ENCODE data around the gene ELF3.
"Not testable (repeated sequence)": the region's sequence is repeated elsewhere in the genome, so short reads cannot be mapped to it uniquely, and the experiment has no call there.

ELF3 gene

DNA sequence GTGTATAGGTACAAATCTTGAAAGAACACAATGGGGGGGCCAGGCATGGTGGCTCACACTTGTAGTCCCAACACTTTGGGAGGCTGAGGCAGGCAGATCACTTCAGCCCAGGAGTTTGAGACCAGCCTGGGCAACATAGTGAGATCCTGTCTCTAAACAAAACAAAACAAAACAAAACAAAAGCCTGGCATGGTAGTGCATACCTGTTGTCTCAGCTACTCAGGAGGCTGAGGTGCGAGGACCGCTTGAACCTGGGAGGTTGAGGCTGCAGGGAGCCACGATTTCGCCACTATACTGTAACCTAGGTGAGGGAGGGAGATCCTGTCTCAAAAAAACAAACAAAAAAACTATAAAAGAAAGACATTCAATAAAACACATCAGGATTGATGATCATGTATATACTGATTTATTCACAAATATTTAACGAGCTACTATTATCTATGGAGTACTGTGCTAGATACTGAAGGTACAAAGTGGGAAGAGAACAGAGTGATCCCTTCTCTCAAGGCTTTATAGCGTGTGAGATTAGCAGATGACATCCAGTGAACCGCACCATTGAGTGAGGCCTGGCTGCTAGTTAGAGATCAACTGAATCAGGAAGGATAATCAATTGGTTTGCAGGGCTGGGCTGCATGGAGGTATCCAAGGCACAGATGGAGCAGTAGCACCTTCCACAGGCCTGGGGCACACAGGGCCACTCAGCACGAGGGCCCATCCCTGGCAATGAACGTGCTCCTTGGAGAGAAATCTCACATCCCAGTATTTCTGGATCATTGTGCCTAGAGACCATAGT, 26.4 kb downstream of the ELF3 start:
- DNase-seq: no peak

DNA sequence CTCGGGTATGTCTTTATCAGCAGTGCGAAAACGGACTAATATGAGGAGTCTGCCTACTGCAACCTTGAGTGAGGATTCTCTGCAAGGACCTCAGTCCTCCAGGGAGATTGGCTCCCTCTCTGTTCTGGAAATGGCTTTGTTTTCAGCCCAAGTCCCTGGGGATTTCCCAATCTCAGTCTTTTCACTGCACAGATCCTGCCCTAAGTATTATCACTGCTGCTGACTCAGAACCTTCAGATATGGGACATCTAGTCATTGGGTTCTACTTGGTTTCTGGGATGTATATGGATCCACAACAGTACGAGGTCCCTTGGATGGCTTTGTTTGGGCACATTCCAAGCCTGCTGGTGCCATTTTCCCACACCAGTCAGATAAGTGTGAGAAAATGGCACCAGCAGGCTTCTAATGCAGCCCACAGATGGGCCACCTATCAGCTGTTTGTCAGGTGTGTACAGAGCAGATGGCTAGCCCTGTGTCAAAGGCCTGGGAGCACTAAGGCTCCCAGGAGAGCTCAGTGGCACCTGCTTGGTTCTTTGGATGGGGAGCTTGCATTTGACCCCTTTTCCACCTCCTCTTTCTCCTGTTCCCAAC, 27.4 kb downstream of the ELF3 start:
- no peak for DNase-seq

DNA sequence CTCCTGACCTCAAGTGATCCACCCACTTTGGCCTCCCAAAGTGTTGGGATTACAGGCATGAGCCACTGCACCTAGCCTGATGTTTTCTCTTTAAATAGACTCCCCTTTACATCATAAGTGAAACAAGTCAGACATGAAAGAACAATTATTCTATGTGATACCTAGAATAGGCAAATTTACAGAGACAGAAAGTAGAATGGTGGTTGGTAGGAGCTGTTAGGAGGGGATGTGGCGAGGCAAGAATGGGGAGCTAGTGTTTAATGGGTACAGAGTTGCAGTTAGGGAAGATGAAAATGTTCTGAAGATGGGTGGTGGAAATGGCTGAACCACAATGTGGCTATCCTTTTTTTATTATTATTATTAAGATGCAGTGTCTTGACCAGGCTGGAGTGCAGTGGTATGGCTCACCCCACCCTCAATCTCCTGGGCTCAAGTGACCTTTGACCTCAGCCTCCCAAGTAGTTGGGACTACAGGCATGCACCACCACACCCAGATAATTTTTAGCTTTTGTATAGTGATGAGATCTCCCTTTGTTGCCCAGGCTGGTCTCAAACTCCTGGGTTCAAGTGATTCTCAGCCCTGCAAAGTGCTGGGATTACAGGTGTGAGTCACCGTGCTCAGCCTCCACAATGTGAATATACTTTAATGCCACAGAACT, 28.4 kb downstream of the ELF3 start:
- DNase-seq: no peak

DNA sequence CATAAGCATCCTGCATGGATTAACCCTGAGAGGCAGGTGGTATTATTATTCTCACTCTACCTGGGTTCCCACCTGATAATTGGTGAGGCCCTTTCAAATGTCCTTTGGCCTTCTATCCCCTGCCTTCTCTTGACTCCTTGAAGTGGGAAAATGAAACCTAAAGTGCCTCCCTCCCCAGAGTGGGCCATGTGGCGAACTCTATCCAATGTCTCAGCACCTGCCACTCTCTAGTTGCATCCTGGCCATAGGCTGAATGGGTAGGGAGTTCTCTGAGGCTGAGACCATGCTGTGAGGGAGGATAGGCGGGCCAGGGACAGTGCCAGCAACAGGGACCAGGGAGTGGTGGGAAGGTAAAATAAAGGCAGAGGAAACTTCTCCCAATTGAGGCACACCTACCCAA, 35.3 kb downstream of the ELF3 start:
- no peak for DNase-seq

DNA sequence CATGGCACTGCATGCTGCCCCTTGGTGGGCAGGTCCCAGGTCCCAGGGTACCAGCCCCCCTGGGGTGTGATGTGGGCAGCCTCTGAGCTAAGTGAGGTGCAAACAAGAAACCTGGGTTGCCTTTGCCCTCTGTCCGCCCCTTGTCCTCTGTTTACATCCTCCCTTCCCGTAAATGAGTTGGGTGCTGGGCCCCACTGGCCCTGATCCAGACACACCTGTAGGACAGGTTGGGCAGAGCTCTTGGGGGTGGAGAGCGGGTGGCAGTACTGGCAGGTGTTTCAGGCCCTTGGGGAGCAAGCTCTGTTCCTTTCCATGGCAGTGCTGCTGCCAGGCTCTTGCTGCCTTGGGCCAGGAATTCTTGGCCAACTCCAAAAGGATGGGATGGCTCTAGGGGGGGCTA, 35.8 kb downstream of the ELF3 start:
- no peak for DNase-seq

DNA sequence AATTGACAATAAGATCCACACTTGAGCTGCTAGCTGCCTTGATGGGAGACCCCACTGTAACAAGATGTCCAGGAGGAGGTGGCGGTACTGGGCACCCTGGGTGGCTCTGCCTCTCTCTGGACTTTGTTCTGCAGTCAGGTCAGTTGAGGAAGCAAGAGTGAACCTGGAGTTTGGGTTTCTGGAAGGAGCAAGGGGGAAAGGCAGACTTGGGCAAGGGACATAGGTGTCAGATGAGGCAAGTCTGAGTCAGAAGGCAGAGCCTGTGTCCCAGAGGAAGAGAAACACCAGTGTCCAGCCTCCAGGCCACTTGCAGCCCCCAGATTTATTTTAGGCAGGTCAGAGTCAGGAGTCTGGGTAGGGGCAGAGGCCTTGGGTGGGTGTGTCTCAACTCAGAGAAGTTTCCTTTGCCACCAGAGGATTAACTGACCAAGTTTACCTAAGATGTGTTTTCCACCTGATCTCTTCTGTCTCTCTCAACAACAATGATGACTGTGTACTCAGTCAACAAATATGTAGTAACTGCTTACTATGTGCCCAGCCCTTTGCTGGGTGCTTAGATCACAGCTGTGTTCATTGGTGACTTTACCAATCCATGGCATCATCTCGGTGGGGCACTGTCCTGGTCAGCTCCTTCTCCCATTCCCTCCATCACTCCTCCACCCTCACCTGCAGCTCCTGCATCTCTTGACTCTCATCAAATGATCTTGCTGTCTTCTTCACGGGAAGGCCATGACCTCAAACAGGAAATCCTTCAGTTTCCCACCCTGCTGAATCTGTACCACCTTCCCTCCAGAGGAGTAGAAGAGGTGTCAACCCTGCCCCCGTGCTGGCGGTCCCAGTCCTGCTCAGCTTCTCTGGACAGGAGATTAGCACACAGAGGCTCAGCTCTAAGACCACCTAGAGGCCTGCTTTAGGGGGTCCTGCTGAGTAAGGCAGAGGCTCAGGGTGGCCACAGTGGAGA, 36.6 kb downstream of the ELF3 start:
- no peak for DNase-seq

DNA sequence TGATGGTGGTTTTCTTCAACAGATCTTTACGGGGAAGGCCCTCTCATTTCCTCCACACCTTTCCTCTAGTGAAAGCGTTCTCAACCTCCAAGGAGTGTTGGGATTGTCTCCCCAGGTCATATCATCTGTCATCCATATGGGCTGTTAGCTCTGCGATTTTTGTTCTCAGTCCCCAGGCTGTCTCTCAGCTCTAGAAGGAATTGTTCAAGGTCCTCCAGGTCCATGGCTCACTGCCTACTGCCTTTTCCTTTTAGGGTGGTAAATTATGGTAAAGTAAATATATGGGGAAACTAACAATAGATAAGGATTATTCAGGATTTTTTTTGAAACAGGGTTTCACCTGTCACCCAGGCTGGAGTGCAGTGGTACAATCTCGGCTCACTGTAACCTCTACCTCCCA, 37.6 kb downstream of the ELF3 start:
- DNase-seq: no peak

DNA sequence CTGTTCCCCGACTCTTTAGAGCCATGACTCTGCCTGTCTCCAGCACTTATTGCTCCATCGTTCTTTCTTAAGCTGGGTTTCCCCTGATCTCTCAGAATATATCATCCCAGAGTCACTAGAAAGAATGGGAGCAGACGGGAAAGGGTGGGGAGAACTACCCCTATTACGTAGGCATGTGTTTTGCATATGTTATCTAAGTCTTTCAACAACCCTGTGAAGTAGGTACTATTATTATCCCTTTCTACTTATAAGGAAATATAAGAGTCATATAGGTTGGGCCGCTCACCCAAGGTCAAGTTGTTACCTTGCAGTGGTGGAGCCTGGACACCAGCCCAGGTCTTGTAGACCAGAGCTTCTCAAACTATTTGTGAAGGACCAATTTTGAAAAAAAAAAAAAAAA, 38.7 kb downstream of the ELF3 start:
- no peak for DNase-seq

DNA sequence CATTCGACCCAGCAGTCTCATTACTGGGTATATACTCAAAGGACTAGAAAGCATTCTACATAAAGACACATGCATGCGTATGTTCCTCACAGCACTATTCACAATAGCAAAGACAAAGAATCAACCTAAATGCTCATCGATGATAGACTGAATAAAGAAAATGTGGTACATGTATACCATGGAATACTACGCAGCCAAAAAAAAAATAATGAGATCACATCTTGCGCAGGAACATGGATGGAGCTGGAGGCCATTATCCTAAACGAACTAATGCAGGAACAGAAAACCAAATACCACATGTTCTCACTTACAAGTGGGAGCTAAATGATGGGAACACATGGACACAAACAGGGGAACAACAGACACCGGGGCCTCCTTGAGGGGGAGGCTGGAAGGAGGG, 43.7 kb downstream of the ELF3 start:
- no peak for DNase-seq

DNA sequence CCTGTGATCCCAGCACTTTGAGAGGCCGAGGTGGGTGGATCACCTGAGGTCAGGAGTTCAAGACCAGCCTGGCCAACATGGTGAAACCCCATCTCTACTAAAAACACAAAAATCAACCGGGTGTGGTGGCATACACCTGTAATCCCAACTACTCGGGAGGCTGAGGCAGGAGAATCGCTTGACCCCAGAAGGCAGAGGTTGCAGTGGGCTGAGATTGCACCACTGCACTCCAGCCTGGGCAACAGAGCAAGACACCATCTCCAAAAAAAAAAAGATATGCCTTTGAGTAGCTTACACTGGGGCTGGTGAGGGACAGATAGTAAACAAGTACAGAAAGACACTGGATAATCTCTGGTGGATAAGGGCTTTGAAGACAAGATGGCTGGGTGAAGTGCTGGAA, 44.3 kb downstream of the ELF3 start:
- not testable (repeated sequence) for DNase-seq

DNA sequence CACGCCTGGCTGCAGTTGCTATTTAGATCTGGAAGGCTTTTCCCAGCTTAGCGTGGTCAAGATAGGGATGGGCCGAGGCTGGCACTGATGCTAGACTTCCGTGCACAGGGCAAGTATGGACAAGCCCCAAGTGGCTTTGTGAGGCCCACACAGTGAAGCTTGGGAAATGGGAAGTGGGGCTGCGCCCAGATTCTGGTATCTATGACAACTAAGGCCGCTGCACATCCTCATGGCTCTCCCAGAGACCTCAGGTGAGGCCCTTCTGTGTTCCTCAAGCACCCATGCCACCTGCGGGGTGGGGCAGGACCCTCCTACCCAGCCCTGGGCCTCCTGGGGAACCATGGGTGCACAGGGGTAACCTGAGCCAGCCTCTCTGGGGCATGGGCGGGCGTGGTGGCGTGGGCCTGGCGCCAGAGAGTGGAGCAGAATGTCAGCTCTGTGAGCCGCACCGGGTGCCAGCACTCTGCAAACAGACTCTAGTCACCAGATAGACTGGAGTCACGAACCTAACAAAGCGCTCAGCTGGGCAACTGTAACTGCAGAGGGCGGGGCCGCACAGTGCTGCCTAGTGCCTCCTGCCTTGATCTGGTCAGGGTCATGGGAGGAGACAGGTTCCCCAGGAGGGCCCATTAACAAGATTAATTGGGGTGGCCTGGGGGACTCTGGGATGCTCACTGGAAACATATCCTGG, 46.4 kb downstream of the ELF3 start:
- no peak for DNase-seq

DNA sequence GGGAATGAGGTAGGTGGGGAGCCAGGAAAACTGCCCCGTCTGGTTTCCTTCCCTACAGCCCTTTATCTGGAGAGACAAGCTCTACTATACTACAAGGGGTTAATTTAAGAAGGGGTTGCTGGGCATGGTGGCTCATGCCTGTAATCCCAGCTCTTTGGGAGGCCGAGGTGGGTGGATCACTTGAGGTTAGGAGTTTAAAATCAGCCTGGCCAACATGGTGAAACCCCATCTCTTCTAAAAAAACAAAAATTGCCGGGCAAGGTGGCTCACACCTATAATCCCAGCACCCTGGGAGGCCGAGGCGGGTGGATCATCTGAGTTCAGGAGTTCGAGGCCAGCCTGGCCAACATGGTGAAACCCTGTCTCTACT, 46.9 kb downstream of the ELF3 start:
- DNase-seq: not testable (repeated sequence)

DNA sequence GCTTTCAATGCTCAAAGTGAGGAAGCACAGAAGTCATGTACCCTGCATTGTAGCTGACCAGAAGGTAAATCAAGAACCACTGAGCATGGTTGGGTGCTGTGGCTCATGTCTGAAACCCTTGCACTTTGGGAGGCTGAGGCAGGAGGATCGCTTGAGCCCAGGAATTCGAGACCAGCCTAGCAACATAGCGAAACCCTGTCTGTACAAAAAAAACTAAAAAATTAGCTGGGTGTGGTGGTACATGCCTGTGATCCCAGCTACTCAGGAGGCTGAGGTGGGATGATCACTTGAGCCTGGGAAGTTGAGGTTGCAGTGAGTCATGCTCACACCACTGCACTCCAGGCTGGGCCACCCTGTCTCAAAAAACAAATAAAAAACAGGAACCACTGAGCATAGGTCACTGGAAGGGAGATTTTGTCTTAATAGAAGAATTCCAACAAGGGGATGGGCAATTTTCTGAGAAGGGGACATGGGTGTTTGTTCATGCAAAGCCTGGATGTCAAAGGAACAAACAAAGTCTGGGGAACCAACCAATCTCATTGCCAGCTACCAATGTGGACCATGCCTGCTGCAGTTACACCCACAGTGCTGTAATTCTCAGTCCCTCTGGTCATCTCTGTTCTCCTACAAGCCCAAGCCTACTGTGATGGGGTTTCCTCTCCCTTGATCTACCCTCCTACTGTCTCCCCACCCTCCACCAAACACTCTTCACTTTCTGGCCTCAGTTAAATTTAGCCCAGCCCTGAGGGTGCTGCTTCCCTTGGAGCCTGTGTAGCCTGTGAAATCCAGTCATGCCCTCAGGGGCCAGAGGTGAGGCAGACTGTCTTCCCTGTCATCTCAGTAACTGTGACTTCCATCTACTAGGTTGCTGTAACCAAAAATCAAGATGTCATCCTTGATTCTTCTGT, 47.9 kb downstream of the ELF3 start:
- no peak for DNase-seq

DNA sequence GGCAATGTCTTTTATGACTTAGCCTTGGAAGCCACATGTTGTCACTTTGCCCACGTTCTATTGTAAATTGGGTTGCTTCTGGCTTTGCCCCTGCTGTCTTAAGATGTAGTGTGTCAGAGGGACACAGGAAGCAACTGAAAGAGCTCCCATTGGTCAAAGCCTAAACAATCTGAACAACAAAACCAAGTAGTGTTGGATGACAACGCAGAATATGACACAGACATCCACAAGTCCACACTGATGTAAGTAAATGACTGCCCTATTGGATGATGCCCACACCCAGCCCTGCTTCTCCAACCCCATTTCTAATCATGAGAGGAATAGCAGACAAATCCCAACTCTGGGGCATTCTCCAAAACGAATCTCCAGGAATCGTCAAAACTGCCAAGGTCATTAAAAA, 50.7 kb downstream of the ELF3 start:
- DNase-seq: no peak

DNA sequence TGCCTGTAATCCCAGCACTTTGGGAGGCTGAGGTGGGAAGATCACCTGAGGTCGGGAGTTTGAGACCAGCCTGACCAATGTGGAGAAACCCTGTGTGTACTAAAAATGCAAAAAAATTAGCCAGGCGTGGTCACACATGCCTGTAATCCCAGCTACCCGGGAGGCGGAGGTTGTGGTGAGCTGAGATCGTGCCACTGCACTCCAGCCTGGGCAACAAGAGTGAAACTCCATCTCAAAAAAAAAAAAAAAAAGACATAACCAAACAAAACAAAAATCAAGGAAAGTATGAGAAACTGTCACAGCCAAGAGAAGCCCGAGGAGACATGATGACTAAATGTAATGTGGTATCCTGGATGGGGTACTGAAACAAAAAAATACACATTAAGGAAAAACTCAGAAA, 51.4 kb downstream of the ELF3 start:
- not testable (repeated sequence) for DNase-seq

DNA sequence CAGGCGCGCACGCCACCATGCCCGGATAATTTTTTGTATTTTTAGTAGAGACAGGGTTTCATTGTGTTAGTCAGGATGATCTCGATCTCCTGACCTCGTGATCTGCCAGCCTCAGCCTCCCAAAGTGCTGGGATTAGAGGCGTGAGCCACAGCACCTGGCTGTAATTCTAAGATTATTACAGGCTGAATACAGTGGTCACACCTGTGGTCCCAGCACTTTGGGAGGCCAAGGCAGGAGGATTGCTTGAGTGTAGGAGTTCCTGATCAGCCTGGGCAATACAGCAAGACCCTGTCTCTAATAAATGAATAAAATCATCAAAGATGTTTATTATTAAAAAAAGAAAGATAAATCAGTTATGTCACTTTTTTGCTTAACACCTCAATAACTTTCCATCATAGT, 52.2 kb downstream of the ELF3 start:
- not testable (repeated sequence) for DNase-seq

DNA sequence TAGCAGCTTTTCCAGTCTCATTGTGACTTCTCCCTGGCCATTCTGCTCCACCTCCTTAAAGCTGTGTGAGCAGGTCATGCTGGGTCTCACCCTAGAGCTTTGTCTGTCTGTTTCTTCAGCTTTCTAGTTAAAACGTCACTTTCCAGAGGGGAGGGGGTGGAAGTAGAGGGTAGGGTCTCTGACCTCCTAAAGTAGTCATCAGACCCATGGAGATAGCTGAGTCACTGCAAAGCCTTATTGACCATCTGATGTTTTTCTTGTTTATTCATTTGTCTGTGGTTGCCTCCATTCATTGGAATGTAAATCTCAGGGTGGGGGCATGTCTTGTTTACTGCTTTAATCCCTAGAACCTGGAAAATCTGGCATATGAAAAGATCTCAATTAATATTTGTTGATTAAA, 52.7 kb downstream of the ELF3 start:
- DNase-seq: no peak

DNA sequence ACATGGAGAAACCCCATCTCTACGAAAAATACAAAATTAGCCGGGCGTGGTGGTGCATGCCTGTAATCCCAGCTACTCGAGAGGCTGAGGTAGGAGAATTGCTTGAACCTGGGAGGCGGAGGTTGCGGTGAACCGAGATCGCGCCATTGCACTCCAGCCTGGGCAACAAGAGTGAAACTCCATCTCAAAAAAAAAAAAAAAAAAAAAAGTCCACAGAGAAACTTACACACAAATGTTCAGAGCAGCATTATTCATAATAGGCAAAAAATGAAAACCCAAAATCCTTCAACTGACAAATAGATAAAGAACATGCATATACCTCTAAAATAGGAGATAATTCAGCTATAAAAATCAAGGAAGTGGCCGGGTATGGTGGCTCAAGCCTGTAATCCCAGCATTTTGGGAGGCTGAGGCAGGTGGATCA, 54.5 kb downstream of the ELF3 start:
- not testable (repeated sequence) for DNase-seq

Measured in stimulated activated CD4-positive, alpha-beta T cell treated with anti-CD3 and anti-CD28 coated beads, Interleukin-15, amount 100 ng/mL, for 24 hours (primary cell).